Cardiac muscle cell (in vitro differentiated cells and primary cell): ENCODE results near the gene CMTM7. TPM values are rescaled to one million over a fixed set of nuclear protein-coding genes. Genes with fewer than 3 reads are reported as not detected.
"Not testable (repeated sequence)": the region's sequence is repeated elsewhere in the genome, so short reads cannot be mapped to it uniquely, and the experiment has no call there.

Source experiments
- DNase-seq, 2 donors: peaks; one replicate each; pipeline versions ENCODE4 v3.0.0 to v3.0.0-alpha.2; 2010 to 2017; ENCODE audit warnings: low read depth in 1 of 2, low spot score in 1 of 2
- H3K27ac ChIP-seq: fragments of 200-600 bp; sonication (generic); 2 replicates; pipeline ENCODE4 v1.5.1; 2016
- H3K27me3 ChIP-seq: fragments of 200-600 bp; sonication (generic); 2 replicates; pipeline ENCODE4 v1.6.0; 2016; ENCODE audit warnings: control low read depth
- H3K36me3 ChIP-seq: fragments of 200-600 bp; sonication (generic); 2 replicates; pipeline ENCODE4 v1.5.1; 2016; ENCODE audit warnings: control low read depth
- H3K4me1 ChIP-seq: fragments of 200-600 bp; sonication (generic); 2 replicates; pipeline ENCODE4 v1.8.1; 2017; ENCODE audit warnings: low read depth, mild to moderate bottlenecking, mixed run types
- H3K4me3 ChIP-seq: fragments of 200-600 bp; sonication (generic); 2 replicates; pipeline ENCODE4 v1.5.1; 2016; ENCODE audit warnings: mild to moderate bottlenecking
- H3K9me3 ChIP-seq: fragments of 200-600 bp; sonication (generic); 2 replicates; pipeline ENCODE4 v1.5.1; 2017; ENCODE audit warnings: low read depth, mild to moderate bottlenecking, control low read depth
- CTCF ChIP-seq: IDR thresholded peaks from 2 replicates; pipeline ENCODE4 v1.5.1; 2012; ENCODE audit warnings: low read depth, mild to moderate bottlenecking, low read length
- polyA plus RNA-seq: library from polyadenylated mRNA; unstranded; fragments of >200 nt; fragmentation: Nextera tagmentation; extraction: Ambion mirVana; gene quantifications from 2 replicates; pipeline ENCODE4 v1.2.1, GENCODE V29; 2016
- total RNA-seq: library from RNA; depleted of rRNA; stranded (reverse); fragments of >200 nt; gene quantifications from 2 replicates; pipeline ENCODE4 v1.2.3, GENCODE V29; 2016

Gene CMTM7
- total and polyA plus RNA-seq, 2 experiments from 2014 or later, result 24.2 to 42.4 TPM

GRCh38 chr3:32436816-32437189 is 45.1 kb downstream of the CMTM7 start:
- no peaks in the 10 kb centered on the region for H3K27me3 ChIP-seq
- TF ChIP-seq CTCF, result no peak
- H3K36me3 ChIP-seq, result no peaks in the 10 kb centered on the region
- DNase-seq, result no peak
- H3K4me1 ChIP-seq, result peaks cover 9% of the 10 kb centered on the region
- no peaks in the 10 kb centered on the region for H3K9me3 ChIP-seq
- no peak overlapping the region for H3K4me3 ChIP-seq
- no peak overlapping the region for H3K27ac ChIP-seq

GRCh38 chr3:32437896-32438295 is 46.2 kb downstream of the CMTM7 start:
- DNase-seq, result no peak
- Histone ChIP-seq H3K27ac (no peak overlapping the region), H3K4me1 (peaks cover 9% of the 10 kb centered on the region), H3K27me3 (no peaks in the 10 kb centered on the region), H3K9me3 (no peaks in the 10 kb centered on the region), H3K4me3 (no peak overlapping the region), H3K36me3 (no peaks in the 10 kb centered on the region)
- no peak for TF ChIP-seq CTCF

GRCh38 chr3:32438596-32439344 is 47.1 kb downstream of the CMTM7 start:
- H3K36me3 ChIP-seq, result no peaks in the 10 kb centered on the region
- H3K9me3 ChIP-seq, result no peaks in the 10 kb centered on the region
- H3K27me3 ChIP-seq, result no peaks in the 10 kb centered on the region
- TF ChIP-seq CTCF, result no peak
- H3K4me1 ChIP-seq, result peaks cover 9% of the 10 kb centered on the region
- DNase-seq, result peak in 1 of 2 donors; percentile 38
- no peak overlapping the region for H3K27ac ChIP-seq
- H3K4me3 ChIP-seq, result no peak overlapping the region

- H3K27me3 ChIP-seq, H3K9me3 ChIP-seq, H3K36me3 ChIP-seq, DNase-seq, H3K4me3 ChIP-seq, H3K27ac ChIP-seq, H3K4me1 ChIP-seq: not testable (repeated sequence)
Observed at GRCh38 chr3:32439421-32439820, 47.8 kb downstream of the CMTM7 start.

GRCh38 chr3:32440611-32441350 is 49.1 kb downstream of the CMTM7 start:
- Histone ChIP-seq H3K9me3 (no peaks in the 10 kb centered on the region), H3K27me3 (no peaks in the 10 kb centered on the region), H3K27ac (no peak overlapping the region), H3K4me3 (no peak overlapping the region), H3K36me3 (no peaks in the 10 kb centered on the region), H3K4me1 (peaks cover 9% of the 10 kb centered on the region)
- no peak for TF ChIP-seq CTCF
- no peak for DNase-seq

GRCh38 chr3:32442766-32443165 is 51.1 kb downstream of the CMTM7 start:
- H3K9me3 ChIP-seq, result no peaks in the 10 kb centered on the region
- TF ChIP-seq CTCF, result no peak
- no peak overlapping the region for H3K27ac ChIP-seq
- H3K4me3 ChIP-seq, result no peak overlapping the region
- no peaks in the 10 kb centered on the region for H3K36me3 ChIP-seq
- H3K27me3 ChIP-seq, result no peaks in the 10 kb centered on the region
- no peak for DNase-seq
- peaks cover 3% of the 10 kb centered on the region for H3K4me1 ChIP-seq
